ENCODE measurements around the gene SLX9.
"Not testable (repeated sequence)": the region's sequence is repeated elsewhere in the genome, so short reads cannot be mapped to it uniquely, and the experiment has no call there.

The SLX9 gene

DNA sequence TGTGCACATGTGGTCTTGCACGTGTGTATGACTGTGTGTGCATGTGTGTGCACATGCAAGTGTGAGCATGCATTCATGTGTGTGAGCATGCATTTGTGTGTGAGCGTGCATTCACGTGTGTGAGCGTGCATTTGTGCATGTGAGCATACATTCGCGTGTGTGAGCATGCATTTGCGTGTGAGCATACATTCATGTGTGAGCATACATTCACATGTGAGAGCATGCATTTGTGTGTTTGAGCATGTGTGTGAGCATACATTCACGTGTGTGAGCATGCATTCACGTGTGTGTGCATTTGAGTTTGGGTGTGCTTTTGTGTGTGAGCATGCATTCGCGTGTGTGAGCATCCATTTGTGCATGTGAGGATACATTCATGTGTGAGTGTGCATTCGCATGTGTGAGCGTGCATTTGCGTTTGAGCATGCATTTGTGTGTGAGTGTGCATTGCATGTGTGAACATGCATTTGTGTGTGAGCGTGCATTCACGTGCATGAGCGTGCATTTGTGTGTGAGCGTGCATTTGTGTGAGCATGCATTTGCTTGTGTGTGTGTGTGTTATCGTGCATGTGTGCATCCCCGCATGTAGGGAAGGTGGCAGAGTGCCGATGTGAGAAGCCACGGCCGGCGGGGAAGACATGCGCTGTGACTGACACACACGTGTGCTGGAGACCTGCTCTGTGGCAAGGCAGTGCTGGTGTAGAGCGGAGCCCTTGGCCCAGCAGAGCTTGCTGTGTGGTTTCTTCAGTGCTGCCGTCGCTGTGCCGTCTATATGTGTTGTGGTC lies 37.4 kb upstream of the SLX9 start:
- DNase-seq = no peak

- DNase-seq = no peak
These were observed 36.7 kb upstream of the SLX9 start for GRCh38 chr21:44903050-44903685.

GRCh38 chr21:44903689-44904088 lies 36.1 kb upstream of the SLX9 start:
- DNase-seq = no peak

GRCh38 chr21:44904141-44904923 lies 35.5 kb upstream of the SLX9 start:
- no peak for DNase-seq

- no peak for DNase-seq
These were observed 34.7 kb upstream of the SLX9 start for GRCh38 chr21:44905016-44905727.

DNA sequence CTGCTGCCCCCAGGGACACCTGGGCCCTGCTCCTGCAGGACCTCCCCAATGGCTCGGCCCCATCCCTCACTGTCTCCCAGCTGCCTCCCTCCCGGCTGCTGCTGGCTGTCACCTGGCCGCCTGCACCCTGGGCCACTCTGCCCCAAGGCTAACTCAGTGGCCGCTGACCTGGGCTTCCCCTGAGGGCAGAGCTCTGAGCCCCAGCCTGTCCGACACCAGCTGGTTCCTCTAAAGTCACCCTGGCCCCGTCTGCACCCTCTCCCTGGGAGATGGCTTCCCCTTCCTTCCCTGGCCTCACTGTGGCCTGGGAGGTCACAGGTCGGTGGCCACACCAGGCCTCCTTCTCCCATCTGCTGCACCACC lies 34.1 kb upstream of the SLX9 start:
- no peak for DNase-seq

DNA sequence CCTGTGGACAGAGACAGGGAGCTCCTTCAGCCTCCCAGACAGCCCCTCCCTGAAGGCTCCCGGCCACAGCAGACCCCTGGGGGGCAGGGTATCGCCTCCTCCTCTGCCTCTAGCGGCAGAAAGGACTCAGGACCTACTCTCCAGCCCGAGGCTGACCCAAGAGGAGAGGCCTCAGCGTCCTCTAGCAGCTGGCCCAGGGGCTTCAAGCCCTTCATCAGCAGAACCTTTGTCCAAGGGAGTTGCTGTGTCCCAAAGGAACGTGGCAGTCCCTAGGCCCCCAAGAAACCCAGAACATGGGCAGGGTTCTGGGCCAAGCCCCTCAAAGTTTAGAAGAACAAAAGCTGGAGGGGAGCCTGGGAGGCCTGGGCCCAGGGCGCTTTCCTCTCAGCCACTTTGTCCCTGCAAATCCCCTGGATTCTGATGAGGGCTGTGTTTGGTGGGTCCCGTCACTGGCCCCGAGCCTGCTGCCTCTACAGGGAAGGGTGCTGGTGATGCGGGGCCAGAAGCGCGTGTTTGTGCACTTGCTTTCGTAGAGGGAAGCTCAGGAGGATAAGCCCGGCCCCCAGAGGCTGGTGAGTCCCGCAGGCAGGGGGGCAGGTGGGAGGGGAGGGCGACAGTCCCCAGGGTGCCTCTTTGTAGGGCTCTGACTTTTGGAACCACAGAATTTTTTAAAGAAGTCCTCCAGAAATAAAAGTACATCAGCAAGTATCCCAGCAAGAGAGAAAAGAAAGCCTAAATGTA lies 32.4 kb upstream of the SLX9 start:
- DNase-seq = no peak

DNA sequence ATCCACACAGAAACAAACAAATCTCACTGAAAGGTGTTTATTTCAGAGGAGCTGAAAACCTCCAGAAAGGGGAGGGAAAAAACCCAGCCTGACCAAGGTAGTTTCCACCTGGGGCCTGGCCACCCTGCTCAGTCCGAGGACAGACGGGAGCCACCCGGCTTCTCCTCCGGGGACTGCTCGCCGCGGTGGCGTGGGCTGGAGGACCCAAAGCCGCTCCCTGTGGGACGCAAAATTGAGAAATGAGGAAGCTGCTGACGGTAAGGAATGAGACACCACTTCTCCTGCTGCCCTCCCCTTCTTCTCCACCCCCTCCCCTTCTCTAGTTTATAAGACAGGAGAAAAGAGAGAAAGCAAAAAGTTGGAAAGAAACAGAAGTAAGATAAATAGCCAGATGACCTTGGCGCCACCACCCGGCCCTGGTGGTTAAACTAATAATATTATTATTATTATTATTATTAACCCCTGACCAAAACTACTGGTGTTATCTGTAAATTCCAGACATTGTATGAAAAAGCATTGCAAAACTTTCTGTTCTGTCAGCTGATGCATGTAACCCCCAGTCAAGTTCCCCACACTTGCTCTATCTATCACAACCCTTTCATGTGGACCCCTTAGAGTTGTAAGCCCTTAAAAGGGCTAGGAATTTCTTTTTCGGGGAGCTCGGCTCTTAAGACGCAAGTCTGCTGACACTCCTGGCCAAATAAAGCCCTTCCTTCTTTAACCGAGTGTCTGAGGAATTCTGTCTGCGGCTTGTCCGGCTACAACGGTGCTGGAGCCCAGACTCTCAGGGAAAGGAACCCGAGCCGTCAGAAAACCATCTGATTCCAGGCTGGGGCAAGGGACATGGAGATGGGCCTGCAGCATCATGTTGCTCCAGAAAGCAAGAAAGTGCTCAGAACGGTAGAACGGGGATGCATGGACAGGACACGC lies 31.6 kb upstream of the SLX9 start:
- DNase-seq = peak; percentile 43

- no peak for DNase-seq
These were observed 30.9 kb upstream of the SLX9 start for GRCh38 chr21:44908908-44909307.

DNA sequence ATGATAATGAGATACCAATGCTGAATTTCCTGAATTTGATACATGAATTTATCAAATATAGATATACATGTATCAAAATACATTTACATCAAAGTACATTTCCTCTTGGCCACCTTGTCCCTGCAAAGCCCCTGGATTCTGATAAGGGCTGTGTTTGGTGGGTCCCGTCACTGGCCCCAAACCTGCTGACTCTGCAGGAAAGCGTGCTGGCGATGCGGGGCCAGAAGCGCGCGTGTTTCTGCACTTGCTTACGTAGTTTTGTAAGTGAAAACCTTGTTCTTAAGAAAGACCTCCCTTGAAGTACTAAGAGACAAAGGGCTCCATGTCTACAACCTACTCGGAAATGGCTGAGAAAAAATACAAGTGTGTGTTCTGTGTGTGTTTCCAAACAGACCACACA lies 30.1 kb upstream of the SLX9 start:
- no peak for DNase-seq

GRCh38 chr21:44910229-44911067 lies 29.4 kb upstream of the SLX9 start:
- no peak for DNase-seq

- no peak for DNase-seq
These were observed 28.8 kb upstream of the SLX9 start for GRCh38 chr21:44911068-44911383.

GRCh38 chr21:44911384-44912157 lies 28.3 kb upstream of the SLX9 start:
- no peak for DNase-seq

GRCh38 chr21:44912158-44912473 lies 27.7 kb upstream of the SLX9 start:
- no peak for DNase-seq

GRCh38 chr21:44912506-44913412 lies 27.1 kb upstream of the SLX9 start:
- not testable (repeated sequence) for DNase-seq

- DNase-seq = no peak
These were observed 26.2 kb upstream of the SLX9 start for GRCh38 chr21:44913425-44914175.

- DNase-seq = peak; percentile 62
These were observed 25.5 kb upstream of the SLX9 start for GRCh38 chr21:44914176-44914874.

Data from GDM1 (cell line).